SK-N-SH (cell line): Measurements from ENCODE around the gene FOXA3. TPM values are rescaled to one million over a fixed set of nuclear protein-coding genes. Genes with fewer than 3 reads are reported as not detected.

ENCODE experiments used
- CTCF ChIA-PET: fragments of 300-600, 350-600 bp; formaldehyde crosslinking; extraction: SDS; loops from one replicate; lab custom pipeline; 2021; lab: Yijun Ruan, JAX
- POLR2A ChIA-PET: fragments of 350-600 bp; sonication (Branson Sonifier 250); formaldehyde crosslinking; extraction: SDS; loops from one replicate; lab custom pipeline; 2020; ENCODE audit warnings: antibody characterized with exemption, inconsistent platforms; lab: Yijun Ruan, JAX
- DNase-seq: peaks from one replicate; pipeline ENCODE4 v3.0.0; 2012
- H2AFZ ChIP-seq: fragments of 200-600 bp; sonication (generic); 2 replicates; pipeline ENCODE4 v1.8.1; 2016; ENCODE audit warnings: antibody characterized with exemption, mild to moderate bottlenecking, low read depth
- H3F3A ChIP-seq: fragments of 200-600 bp; sonication (generic); replicated peaks from 2 replicates; pipeline ENCODE3; 2016; ENCODE audit warnings: antibody characterized with exemption, mild to moderate bottlenecking; ENCODE audit not compliant: insufficient read depth
- H3K27ac ChIP-seq, 2 experiments: fragments of 200-500 bp in 1 of 2; fragments of 200-600 bp in 1 of 2; sonication (Bioruptor generic) in 1 of 2; sonication (generic), shearing (Covaris generic) in 1 of 2; 2 replicates each; pipeline versions ENCODE4 v1.5.1 to v1.6.1; 2014 to 2016; ENCODE audit warnings: low read depth in 2 of 2, inconsistent platforms in 1 of 2, low read length in 1 of 2, mild to moderate bottlenecking in 1 of 2, mixed read lengths in 1 of 2
- H3K27me3 ChIP-seq: fragments of 200-600 bp; sonication (generic), shearing (Covaris generic); 2 replicates; pipeline ENCODE4 v1.6.1; 2016; ENCODE audit warnings: mixed run types; ENCODE audit not compliant: insufficient read depth
- H3K36me3 ChIP-seq, 2 experiments: fragments of 200-500 bp in 1 of 2; fragments of 200-600 bp in 1 of 2; sonication (Bioruptor generic) in 1 of 2; sonication (generic) in 1 of 2; replicated peaks in 1 of 2; 2 replicates each; pipeline versions ENCODE3 to v1.5.1; 2014 to 2016; ENCODE audit warnings: low read length in 1 of 2, mild to moderate bottlenecking in 1 of 2; ENCODE audit not compliant: insufficient read depth in 2 of 2, control insufficient read depth in 1 of 2
- H3K4me1 ChIP-seq, 2 experiments: fragments of 200-500 bp in 1 of 2; fragments of 200-600 bp in 1 of 2; sonication (Bioruptor generic) in 1 of 2; sonication (generic), shearing (Covaris generic) in 1 of 2; 2 replicates each; pipeline versions ENCODE4 v1.5.1 to v1.6.1; 2014 to 2016; ENCODE audit warnings: low read depth in 1 of 2, low read length in 1 of 2, mixed run types in 1 of 2; ENCODE audit not compliant: insufficient read depth in 2 of 2, control insufficient read depth in 1 of 2
- H3K4me2 ChIP-seq: fragments of 200-600 bp; sonication (generic), shearing (Covaris generic); 2 replicates; pipeline ENCODE4 v1.6.1; 2017; ENCODE audit warnings: mixed run types
- H3K4me3 ChIP-seq, 2 experiments: fragments of 200-500 bp in 1 of 2; fragments of 200-600 bp in 1 of 2; sonication (Bioruptor generic) in 1 of 2; sonication (generic), shearing (Covaris generic) in 1 of 2; 2 replicates each; pipeline versions ENCODE4 v1.5.1 to v1.8.1; 2014 to 2016; ENCODE audit warnings: low read depth in 2 of 2, inconsistent platforms in 1 of 2, low read length in 1 of 2, mild to moderate bottlenecking in 1 of 2, mixed read lengths in 1 of 2, moderate library complexity in 1 of 2
- H3K79me2 ChIP-seq: fragments of 200-600 bp; sonication (generic); 2 replicates; pipeline ENCODE4 v1.8.1; 2017; ENCODE audit warnings: mild to moderate bottlenecking; ENCODE audit not compliant: insufficient read depth
- H3K9ac ChIP-seq: fragments of 200-600 bp; sonication (generic); 2 replicates; pipeline ENCODE4 v1.6.1; 2017; ENCODE audit warnings: mixed run types
- H3K9me2 ChIP-seq: fragments of 200-600 bp; sonication (generic); 2 replicates; pipeline ENCODE4 v1.6.1; 2017; ENCODE audit warnings: mixed run types
- H3K9me3 ChIP-seq: fragments of 200-600 bp; sonication (generic); 2 replicates; pipeline ENCODE4 v1.6.1; 2017; ENCODE audit warnings: mixed run types, mild to moderate bottlenecking, moderate library complexity
- H4K20me1 ChIP-seq: fragments of 200-600 bp; sonication (generic); 2 replicates; pipeline ENCODE4 v1.6.1; 2017; ENCODE audit warnings: mild to moderate bottlenecking, mixed run types; ENCODE audit not compliant: insufficient read depth
- ELF1 ChIP-seq: IDR thresholded peaks from 2 replicates; pipeline ENCODE4 v1.4.0; 2012
- GABPA ChIP-seq: IDR thresholded peaks from 2 replicates; pipeline ENCODE4 v1.4.0; 2012; ENCODE audit warnings: low read depth, mild to moderate bottlenecking
- GATA2 ChIP-seq: sonication (generic); formaldehyde crosslinking; IDR thresholded peaks from 2 replicates; pipeline ENCODE4 v1.5.0; 2020; ENCODE audit warnings: mild to moderate bottlenecking, missing genetic modification reagents
- NFIC ChIP-seq: IDR thresholded peaks from 2 replicates; pipeline ENCODE4 v1.4.0; 2012; ENCODE audit warnings: borderline replicate concordance
- NRF1 ChIP-seq: IDR thresholded peaks from 2 replicates; pipeline ENCODE4 v1.6.1; 2012; ENCODE audit warnings: low read depth, mild to moderate bottlenecking, low read length
- RAD21 ChIP-seq: IDR thresholded peaks from 2 replicates; pipeline ENCODE4 v1.6.1; 2012; ENCODE audit warnings: mild to moderate bottlenecking, low read length
- TCF12 ChIP-seq: IDR thresholded peaks from 2 replicates; pipeline ENCODE4 v1.4.0; 2012
- YY1 ChIP-seq: IDR thresholded peaks from 2 replicates; pipeline ENCODE4 v1.4.0; 2012; ENCODE audit warnings: low read depth, mild to moderate bottlenecking
- WGBS: methylation state at CpG from one replicate; pipeline ENCODE4 v1.1.6; 2017; ENCODE audit warnings: low lambda C conversion rate; 5-methylcytosine and 5-hydroxymethylcytosine counted together
- polyA plus RNA-seq, 3 experiments: library from polyadenylated mRNA; depleted of rRNA; stranded (reverse); fragments of >200 nt; gene quantifications; 2 replicates each; pipeline ENCODE4 v1.2.3, GENCODE V29; 2012
- TF ChIP-seq, protein P1 (sequence below): fragments of 150-350 bp; IDR thresholded peaks from 2 replicates; pipeline ENCODE4 v1.6.1; 2017; ENCODE audit warnings: antibody characterized with exemption, low read length, low read depth, borderline replicate concordance
- TF ChIP-seq, protein P2 (sequence below): IDR thresholded peaks from 2 replicates; pipeline ENCODE4 v1.4.0; 2012; ENCODE audit warnings: low read depth, borderline replicate concordance

Gene FOXA3
- polyA plus RNA-seq, 1 of the 3 experiments (the other 2 are of a cell fraction): 1.5 TPM

DNA sequence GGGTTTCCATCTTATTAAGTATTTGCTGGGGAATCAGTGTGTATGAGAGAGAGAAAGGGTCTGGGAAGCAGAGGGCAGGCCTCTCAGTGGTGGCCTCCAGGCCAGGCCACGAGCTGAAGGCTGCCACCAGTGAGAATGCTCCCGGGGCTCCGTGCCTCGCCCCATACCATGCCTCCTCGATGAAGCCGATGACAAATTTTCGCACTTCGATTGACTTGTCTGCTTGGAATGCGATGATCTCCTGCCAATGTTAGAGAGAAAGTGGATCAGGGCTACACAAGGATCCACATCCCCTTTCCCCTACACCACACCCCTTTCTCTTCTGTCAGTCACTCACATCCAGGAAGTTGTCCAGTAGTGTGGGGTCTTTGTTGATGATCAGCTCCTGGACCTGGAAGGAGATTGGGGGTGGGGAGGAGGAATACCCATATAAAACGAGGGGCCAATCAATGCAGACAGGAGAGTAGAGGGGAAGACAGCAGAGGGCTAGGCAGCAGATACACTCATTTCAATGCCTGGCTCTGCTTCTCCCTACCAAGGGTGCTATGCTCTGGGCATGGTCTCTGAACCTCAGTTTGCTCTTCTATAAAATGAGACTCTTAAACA, 11.9 kb upstream of the FOXA3 start:
- CTCF ChIA-PET: no interaction called here
- no peaks in the 10 kb centered on the region for H3K4me1 ChIP-seq
- POLR2A ChIA-PET: no interaction called here
- H3K27me3 ChIP-seq: no peaks in the 10 kb centered on the region
- no peak overlapping the region for H3K27ac ChIP-seq
- no peaks in the 10 kb centered on the region for H3K9me2 ChIP-seq
- H3K9ac ChIP-seq: no peak overlapping the region
- peaks cover 60 to 62% of the 10 kb centered on the region in 2 experiments for H3K36me3 ChIP-seq
- no peaks in the 10 kb centered on the region for H3F3A ChIP-seq
- H3K4me2 ChIP-seq: no peak overlapping the region
- H3K9me3 ChIP-seq: no peaks in the 10 kb centered on the region
- 0 out of 2 replicates have a peak, but pooled peaks cover 16% of the 10 kb centered on the region for H4K20me1 ChIP-seq
- H3K4me3 ChIP-seq: no peak overlapping the region
- DNase-seq: no peak
- WGBS: 96% methylated on average over 10 of the region's 10 CpGs
- TF ChIP-seq NRF1 (no peak), GATA2 (CRISPR knock-in tag) (no peak), RAD21 (no peak), NFIC (no peak), GABPA (no peak), ELF1 (no peak), YY1 (no peak), TCF12 (no peak)
- TF ChIP-seq, protein P1, sequence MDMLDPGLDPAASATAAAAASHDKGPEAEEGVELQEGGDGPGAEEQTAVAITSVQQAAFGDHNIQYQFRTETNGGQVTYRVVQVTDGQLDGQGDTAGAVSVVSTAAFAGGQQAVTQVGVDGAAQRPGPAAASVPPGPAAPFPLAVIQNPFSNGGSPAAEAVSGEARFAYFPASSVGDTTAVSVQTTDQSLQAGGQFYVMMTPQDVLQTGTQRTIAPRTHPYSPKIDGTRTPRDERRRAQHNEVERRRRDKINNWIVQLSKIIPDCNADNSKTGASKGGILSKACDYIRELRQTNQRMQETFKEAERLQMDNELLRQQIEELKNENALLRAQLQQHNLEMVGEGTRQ: no peak
- TF ChIP-seq, protein P2, sequence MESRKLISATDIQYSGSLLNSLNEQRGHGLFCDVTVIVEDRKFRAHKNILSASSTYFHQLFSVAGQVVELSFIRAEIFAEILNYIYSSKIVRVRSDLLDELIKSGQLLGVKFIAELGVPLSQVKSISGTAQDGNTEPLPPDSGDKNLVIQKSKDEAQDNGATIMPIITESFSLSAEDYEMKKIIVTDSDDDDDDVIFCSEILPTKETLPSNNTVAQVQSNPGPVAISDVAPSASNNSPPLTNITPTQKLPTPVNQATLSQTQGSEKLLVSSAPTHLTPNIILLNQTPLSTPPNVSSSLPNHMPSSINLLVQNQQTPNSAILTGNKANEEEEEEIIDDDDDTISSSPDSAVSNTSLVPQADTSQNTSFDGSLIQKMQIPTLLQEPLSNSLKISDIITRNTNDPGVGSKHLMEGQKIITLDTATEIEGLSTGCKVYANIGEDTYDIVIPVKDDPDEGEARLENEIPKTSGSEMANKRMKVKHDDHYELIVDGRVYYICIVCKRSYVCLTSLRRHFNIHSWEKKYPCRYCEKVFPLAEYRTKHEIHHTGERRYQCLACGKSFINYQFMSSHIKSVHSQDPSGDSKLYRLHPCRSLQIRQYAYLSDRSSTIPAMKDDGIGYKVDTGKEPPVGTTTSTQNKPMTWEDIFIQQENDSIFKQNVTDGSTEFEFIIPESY: no peak
- TF ChIP-seq, all 33 proteins: peak for 0
- Histone ChIP-seq H2AFZ (no peak overlapping the region), H3K79me2 (peaks cover 27% of the 10 kb centered on the region)

DNA sequence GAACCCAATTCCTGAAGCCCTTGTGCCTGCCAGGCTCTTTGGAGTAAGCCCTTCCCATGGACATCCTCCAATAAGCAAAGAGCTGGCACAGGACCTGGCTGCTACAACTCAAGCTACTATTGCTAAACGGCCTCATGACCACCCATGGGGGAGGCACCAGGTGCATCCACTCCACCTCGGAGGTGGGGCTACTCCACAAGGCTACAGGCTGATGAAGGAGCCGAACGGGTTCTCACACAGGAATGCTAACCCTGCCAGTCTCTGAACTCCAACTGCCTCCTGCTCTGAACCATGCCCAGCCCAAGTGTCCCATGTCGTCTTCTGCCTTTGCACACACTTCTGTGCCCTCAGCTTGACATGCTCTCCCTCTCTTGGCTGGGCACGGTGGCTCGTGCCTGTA, 11.1 kb upstream of the FOXA3 start:
- Histone ChIP-seq H2AFZ (no peak overlapping the region), H3K4me3 (no peak overlapping the region), H3K36me3 (peaks cover 52 to 55% of the 10 kb centered on the region in 2 experiments), H3K27ac (no peak overlapping the region), H3K9me2 (no peaks in the 10 kb centered on the region), H3K27me3 (no peaks in the 10 kb centered on the region), H3K9me3 (no peaks in the 10 kb centered on the region), H4K20me1 (0 out of 2 replicates have a peak, but pooled peaks cover 16% of the 10 kb centered on the region), H3K9ac (no peak overlapping the region), H3K4me2 (no peak overlapping the region), H3F3A (no peaks in the 10 kb centered on the region), H3K4me1 (no peaks in the 10 kb centered on the region), H3K79me2 (peaks cover 34% of the 10 kb centered on the region)
- POLR2A ChIA-PET: no interaction called here
- CTCF ChIA-PET: interaction anchor here (0.9 to 1.6 kb wide), 3 partner anchors 12 to 36 kb away, joined by 3 to 7 read pairs (median 3); partner anchors contain the start of gene FOXA3
- DNase-seq: no peak
- 91% methylated on average over 7 of the region's 7 CpGs for WGBS
- TF ChIP-seq, protein P1: no peak
